HepG2 (cell line): ENCODE results near the gene BICDL2. TPM values are rescaled to one million over a fixed set of nuclear protein-coding genes. Genes with fewer than 3 reads are reported as not detected.
A peak's percentile ranks its signal among the peaks of the same experiment; 100 is the strongest.

ENCODE experiments used
- FOXO1 ChIP-seq: sonication (generic); formaldehyde crosslinking; IDR thresholded peaks from 2 replicates; pipeline ENCODE4 v1.4.0; 2020; ENCODE audit warnings: missing genetic modification reagents
- GABPB1 ChIP-seq: IDR thresholded peaks from 2 replicates; pipeline ENCODE4 v1.6.1; 2016; ENCODE audit warnings: mild to moderate bottlenecking, missing genetic modification reagents, moderate library complexity, missing compliant biosample characterization
- LCORL ChIP-seq, 2 experiments: fragments of 450-650 bp in 1 of 2; sonication (generic) in 1 of 2; formaldehyde crosslinking in 1 of 2; IDR thresholded peaks; 2 replicates each; pipeline versions ENCODE4 v1.5.0 to v1.6.1; 2017 to 2020; ENCODE audit warnings: antibody characterized with exemption in 1 of 2, missing genetic modification reagents in 1 of 2
- MAZ ChIP-seq, 2 experiments: sonication (generic) in 1 of 2; formaldehyde crosslinking in 1 of 2; IDR thresholded peaks; 2 replicates each; pipeline versions ENCODE4 v1.5.0 to v1.6.1; 2012 to 2020; ENCODE audit warnings: low read depth in 2 of 2, mild to moderate bottlenecking in 2 of 2, borderline replicate concordance in 1 of 2, improper control_type of control experiment in 1 of 2, low read length in 1 of 2, missing genetic modification reagents in 1 of 2, moderate library complexity in 1 of 2
- NFRKB ChIP-seq: fragments of 450-650 bp; IDR thresholded peaks from 2 replicates; pipeline ENCODE4 v1.6.1; 2017
- NFYB ChIP-seq: sonication (generic); formaldehyde crosslinking; IDR thresholded peaks from 2 replicates; pipeline ENCODE4 v1.4.0; 2020; ENCODE audit warnings: missing genetic modification reagents
- POLR2A ChIP-seq, 2 experiments: IDR thresholded peaks; 2 replicates each; pipeline ENCODE4 v1.6.1; 2011; ENCODE audit warnings: low read depth in 2 of 2, low read length in 2 of 2, mild to moderate bottlenecking in 1 of 2, moderate library complexity in 1 of 2; ENCODE audit not compliant: insufficient read depth in 1 of 2
- RXRB ChIP-seq: IDR thresholded peaks from 2 replicates; pipeline ENCODE4 v1.6.1; 2016; ENCODE audit warnings: borderline replicate concordance, missing genetic modification reagents, missing compliant biosample characterization
- SAP130 ChIP-seq: IDR thresholded peaks from 2 replicates; pipeline ENCODE4 v1.6.1; 2016; ENCODE audit warnings: low read depth
- SMC3 ChIP-seq: IDR thresholded peaks from 2 replicates; pipeline ENCODE4 v1.6.1; 2011; ENCODE audit warnings: low read length, improper control_type of control experiment
- SP5 ChIP-seq: IDR thresholded peaks from 2 replicates; pipeline ENCODE4 v1.6.1; 2016; ENCODE audit warnings: low read depth, borderline replicate concordance
- TARDBP ChIP-seq: sonication (generic); formaldehyde crosslinking; IDR thresholded peaks from 2 replicates; pipeline ENCODE4 v1.8.0; 2022; ENCODE audit warnings: mild to moderate bottlenecking, missing genetic modification reagents
- ZMYM3 ChIP-seq: sonication (generic); formaldehyde crosslinking; IDR thresholded peaks from 2 replicates; pipeline ENCODE4 v1.5.1; 2020; ENCODE audit warnings: mild to moderate bottlenecking, missing genetic modification reagents
- ZNF121 ChIP-seq: sonication (generic); formaldehyde crosslinking; IDR thresholded peaks from 2 replicates; pipeline ENCODE4 v1.5.0; 2020; ENCODE audit warnings: mild to moderate bottlenecking, missing genetic modification reagents
- ZNF143 ChIP-seq: sonication (generic); formaldehyde crosslinking; IDR thresholded peaks from 2 replicates; pipeline ENCODE4 v1.4.0; 2020; ENCODE audit warnings: missing genetic modification reagents
- ZNF20 ChIP-seq: sonication (generic); formaldehyde crosslinking; IDR thresholded peaks from 2 replicates; pipeline ENCODE4 v1.4.0; 2020; ENCODE audit warnings: mild to moderate bottlenecking, moderate library complexity, missing genetic modification reagents
- ZNF292 ChIP-seq: sonication (generic); formaldehyde crosslinking; IDR thresholded peaks from 2 replicates; pipeline ENCODE4 v1.8.1; 2022; ENCODE audit warnings: mild to moderate bottlenecking, low read depth, missing genetic modification reagents, borderline replicate concordance
- ZNF350 ChIP-seq: sonication (generic); formaldehyde crosslinking; IDR thresholded peaks from 2 replicates; pipeline ENCODE4 v1.4.0; 2020; ENCODE audit warnings: mild to moderate bottlenecking, low read depth, missing genetic modification reagents, borderline replicate concordance
- ZNF44 ChIP-seq: sonication (generic); formaldehyde crosslinking; IDR thresholded peaks from 2 replicates; pipeline ENCODE4 v1.5.1; 2020; ENCODE audit warnings: mild to moderate bottlenecking, missing genetic modification reagents
- ZNF598 ChIP-seq: sonication (generic); formaldehyde crosslinking; IDR thresholded peaks from 2 replicates; pipeline ENCODE4 v1.5.1; 2020; ENCODE audit warnings: mild to moderate bottlenecking, missing genetic modification reagents, borderline replicate concordance
- ZNF777 ChIP-seq: sonication (generic); formaldehyde crosslinking; IDR thresholded peaks from 2 replicates; pipeline ENCODE4 v1.4.0; 2020; ENCODE audit warnings: missing genetic modification reagents
- polyA plus RNA-seq, 8 experiments: library from polyadenylated mRNA; depleted of rRNA in 3 of 8; stranded (reverse) in 7 of 8; unstranded in 1 of 8; fragments of >200 nt; fragmentation: Illumina TruSeq in 4 of 8; extraction: Trizol in 4 of 8; gene quantifications; 2 replicates each; pipeline versions ENCODE4 v1.2.1 to v1.2.3, GENCODE V29; 2011 to 2016; ENCODE audit warnings: low read depth in 4 of 8, missing spikeins in 1 of 8, mixed read lengths in 1 of 8; ENCODE audit not compliant: insufficient read depth in 1 of 8
- total RNA-seq, 5 experiments: library from RNA; depleted of rRNA; stranded (reverse); fragments of >200 nt; fragmentation: Illumina TruSeq; extraction: Trizol; gene quantifications; 2 replicates each; pipeline ENCODE4 v1.2.3, GENCODE V29; 2016; ENCODE audit warnings: low read depth in 1 of 5
- TF ChIP-seq, protein P1 (sequence below): sonication (generic); formaldehyde crosslinking; IDR thresholded peaks from 2 replicates; pipeline ENCODE4 v1.5.0; 2020; ENCODE audit warnings: mild to moderate bottlenecking, missing genetic modification reagents
- TF ChIP-seq, protein P2 (sequence below): fragments of 450-650 bp; IDR thresholded peaks from 2 replicates; pipeline ENCODE4 v1.6.1; 2017; ENCODE audit warnings: mild to moderate bottlenecking
- TF ChIP-seq, protein P3 (sequence below): sonication (generic); formaldehyde crosslinking; IDR thresholded peaks from 2 replicates; pipeline ENCODE4 v1.8.1; 2023; ENCODE audit warnings: mild to moderate bottlenecking, moderate library complexity, missing genetic modification reagents

The BICDL2 gene
- total and polyA plus RNA-seq, 2 of the 13 experiments (the other 11 are each of a cell fraction or from before 2014, with no cell fraction given) = 0.12 TPM; not detected in 1

GRCh38 chr16:3027983-3028715, 8.6 kb downstream of the BICDL2 start (continued):
- TF ChIP-seq, protein P1, sequence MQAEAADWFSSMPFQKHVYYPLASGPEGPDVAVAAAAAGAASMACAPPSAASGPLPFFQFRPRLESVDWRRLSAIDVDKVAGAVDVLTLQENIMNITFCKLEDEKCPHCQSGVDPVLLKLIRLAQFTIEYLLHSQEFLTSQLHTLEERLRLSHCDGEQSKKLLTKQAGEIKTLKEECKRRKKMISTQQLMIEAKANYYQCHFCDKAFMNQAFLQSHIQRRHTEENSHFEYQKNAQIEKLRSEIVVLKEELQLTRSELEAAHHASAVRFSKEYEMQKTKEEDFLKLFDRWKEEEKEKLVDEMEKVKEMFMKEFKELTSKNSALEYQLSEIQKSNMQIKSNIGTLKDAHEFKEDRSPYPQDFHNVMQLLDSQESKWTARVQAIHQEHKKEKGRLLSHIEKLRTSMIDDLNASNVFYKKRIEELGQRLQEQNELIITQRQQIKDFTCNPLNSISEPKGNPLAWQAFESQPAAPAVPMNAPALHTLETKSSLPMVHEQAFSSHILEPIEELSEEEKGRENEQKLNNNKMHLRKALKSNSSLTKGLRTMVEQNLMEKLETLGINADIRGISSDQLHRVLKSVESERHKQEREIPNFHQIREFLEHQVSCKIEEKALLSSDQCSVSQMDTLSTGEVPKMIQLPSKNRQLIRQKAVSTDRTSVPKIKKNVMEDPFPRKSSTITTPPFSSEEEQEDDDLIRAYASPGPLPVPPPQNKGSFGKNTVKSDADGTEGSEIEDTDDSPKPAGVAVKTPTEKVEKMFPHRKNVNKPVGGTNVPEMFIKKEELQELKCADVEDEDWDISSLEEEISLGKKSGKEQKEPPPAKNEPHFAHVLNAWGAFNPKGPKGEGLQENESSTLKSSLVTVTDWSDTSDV (CRISPR knock-in tag) = no peak
- no peak for TF ChIP-seq LCORL (IDR thresholded peaks at IDR 0.05)
- TF ChIP-seq LCORL (CRISPR knock-in tag; IDR thresholded peaks at IDR 0.05) = peak; percentile 50; the same call in 1 of the 2 replicates
- 0 out of 2 replicates have a peak, but pooled peaks have one; percentile 36 for TF ChIP-seq ZNF350
- TF ChIP-seq ZNF777 (CRISPR knock-in tag) = peak; percentile 49; the same call in 1 of the 2 replicates
- peak; percentile 78 for TF ChIP-seq SAP130 (CRISPR knock-in tag)
- TF ChIP-seq ZMYM3 (CRISPR knock-in tag) = no peak; the same call in 1 of the 2 replicates
- TF ChIP-seq, protein P2, sequence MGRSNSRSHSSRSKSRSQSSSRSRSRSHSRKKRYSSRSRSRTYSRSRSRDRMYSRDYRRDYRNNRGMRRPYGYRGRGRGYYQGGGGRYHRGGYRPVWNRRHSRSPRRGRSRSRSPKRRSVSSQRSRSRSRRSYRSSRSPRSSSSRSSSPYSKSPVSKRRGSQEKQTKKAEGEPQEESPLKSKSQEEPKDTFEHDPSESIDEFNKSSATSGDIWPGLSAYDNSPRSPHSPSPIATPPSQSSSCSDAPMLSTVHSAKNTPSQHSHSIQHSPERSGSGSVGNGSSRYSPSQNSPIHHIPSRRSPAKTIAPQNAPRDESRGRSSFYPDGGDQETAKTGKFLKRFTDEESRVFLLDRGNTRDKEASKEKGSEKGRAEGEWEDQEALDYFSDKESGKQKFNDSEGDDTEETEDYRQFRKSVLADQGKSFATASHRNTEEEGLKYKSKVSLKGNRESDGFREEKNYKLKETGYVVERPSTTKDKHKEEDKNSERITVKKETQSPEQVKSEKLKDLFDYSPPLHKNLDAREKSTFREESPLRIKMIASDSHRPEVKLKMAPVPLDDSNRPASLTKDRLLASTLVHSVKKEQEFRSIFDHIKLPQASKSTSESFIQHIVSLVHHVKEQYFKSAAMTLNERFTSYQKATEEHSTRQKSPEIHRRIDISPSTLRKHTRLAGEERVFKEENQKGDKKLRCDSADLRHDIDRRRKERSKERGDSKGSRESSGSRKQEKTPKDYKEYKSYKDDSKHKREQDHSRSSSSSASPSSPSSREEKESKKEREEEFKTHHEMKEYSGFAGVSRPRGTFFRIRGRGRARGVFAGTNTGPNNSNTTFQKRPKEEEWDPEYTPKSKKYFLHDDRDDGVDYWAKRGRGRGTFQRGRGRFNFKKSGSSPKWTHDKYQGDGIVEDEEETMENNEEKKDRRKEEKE = no peak
- peak; percentile 30; the same call in 1 of the 2 replicates for TF ChIP-seq NFYB (CRISPR knock-in tag)
- peak; percentile 60; the same call in 1 of the 2 replicates for TF ChIP-seq SP5
- 0 out of 2 replicates have a peak, but pooled peaks have one; percentile 25 for TF ChIP-seq ZNF292 (CRISPR knock-in tag)
- TF ChIP-seq ZNF598 (CRISPR knock-in tag) = 0 out of 2 replicates have a peak, but pooled peaks have one; percentile 19
- peak; percentile 45; the same call in 1 of the 2 replicates for TF ChIP-seq RXRB (CRISPR knock-in tag)
- 0 out of 2 replicates have a peak, but pooled peaks have one; percentile 33 for TF ChIP-seq ZNF143 (CRISPR knock-in tag)
- TF ChIP-seq, protein P3, sequence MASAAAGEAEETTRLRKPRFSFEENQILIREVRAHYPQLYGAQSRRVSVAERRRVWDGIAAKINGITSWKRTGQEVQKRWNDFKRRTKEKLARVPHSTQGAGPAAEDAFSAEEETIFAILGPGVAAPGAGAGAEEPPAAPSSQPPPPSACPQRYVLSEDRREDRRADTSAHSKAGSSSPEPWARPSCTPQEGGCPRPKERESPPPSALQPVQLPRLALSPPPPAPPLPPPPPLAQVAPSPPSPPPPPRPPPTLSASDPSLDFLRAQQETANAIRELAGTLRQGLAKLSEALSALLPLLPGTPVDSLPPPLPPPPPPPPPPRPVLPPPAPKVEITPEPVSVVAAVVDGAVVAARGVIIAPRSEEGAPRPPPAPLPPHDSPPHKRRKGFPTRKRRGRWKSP (CRISPR knock-in tag) = no peak
- peak; percentile 37; the same call in 1 of the 2 replicates for TF ChIP-seq FOXO1 (CRISPR knock-in tag)
- no peak for TF ChIP-seq ZNF20
- TF ChIP-seq SMC3 = peak; percentile 11; the same call in 1 of the 2 replicates
- TF ChIP-seq ZNF121 (CRISPR knock-in tag) = no peak
- TF ChIP-seq POLR2A (IDR thresholded peaks at IDR 0.05; ENCODE audit: insufficient read depth in 1 of 2, low read depth in 2 of 2, low read length in 2 of 2) = peak; percentile 23 to 48; a peak in 2 of 4 replicates
- TF ChIP-seq TARDBP (CRISPR knock-in tag) = peak; percentile 53; the same call in 1 of the 2 replicates
- TF ChIP-seq ZNF44 (CRISPR knock-in tag) = no peak
- peak; percentile 57; the same call in 1 of the 2 replicates for TF ChIP-seq GABPB1 (CRISPR knock-in tag)
- peak; percentile 64; the same call in 1 of the 2 replicates for TF ChIP-seq MAZ (IDR thresholded peaks at IDR 0.05; ENCODE audit: borderline replicate concordance, low read depth, low read length)
- peak; percentile 70 for TF ChIP-seq MAZ (CRISPR knock-in tag; IDR thresholded peaks at IDR 0.05; ENCODE audit: low read depth)
- TF ChIP-seq NFRKB = no peak
